K562 treated with DMSO at 1 percent for 24 hours (cell line): ENCODE results near the gene IER3. TPM values are rescaled to one million over a fixed set of nuclear protein-coding genes. Genes with fewer than 3 reads are reported as not detected.

Source experiments
- total RNA-seq: library from RNA; unstranded; fragments of 300-600 nt; gene quantifications from 2 replicates; pipeline ENCODE4 v1.2.3, GENCODE V29; 2022; ENCODE audit warnings: low read depth; ENCODE audit not compliant: insufficient read depth

The IER3 gene, protein sequence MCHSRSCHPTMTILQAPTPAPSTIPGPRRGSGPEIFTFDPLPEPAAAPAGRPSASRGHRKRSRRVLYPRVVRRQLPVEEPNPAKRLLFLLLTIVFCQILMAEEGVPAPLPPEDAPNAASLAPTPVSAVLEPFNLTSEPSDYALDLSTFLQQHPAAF
- total RNA-seq, result 187 and 201 TPM in 2 replicates

DNA sequence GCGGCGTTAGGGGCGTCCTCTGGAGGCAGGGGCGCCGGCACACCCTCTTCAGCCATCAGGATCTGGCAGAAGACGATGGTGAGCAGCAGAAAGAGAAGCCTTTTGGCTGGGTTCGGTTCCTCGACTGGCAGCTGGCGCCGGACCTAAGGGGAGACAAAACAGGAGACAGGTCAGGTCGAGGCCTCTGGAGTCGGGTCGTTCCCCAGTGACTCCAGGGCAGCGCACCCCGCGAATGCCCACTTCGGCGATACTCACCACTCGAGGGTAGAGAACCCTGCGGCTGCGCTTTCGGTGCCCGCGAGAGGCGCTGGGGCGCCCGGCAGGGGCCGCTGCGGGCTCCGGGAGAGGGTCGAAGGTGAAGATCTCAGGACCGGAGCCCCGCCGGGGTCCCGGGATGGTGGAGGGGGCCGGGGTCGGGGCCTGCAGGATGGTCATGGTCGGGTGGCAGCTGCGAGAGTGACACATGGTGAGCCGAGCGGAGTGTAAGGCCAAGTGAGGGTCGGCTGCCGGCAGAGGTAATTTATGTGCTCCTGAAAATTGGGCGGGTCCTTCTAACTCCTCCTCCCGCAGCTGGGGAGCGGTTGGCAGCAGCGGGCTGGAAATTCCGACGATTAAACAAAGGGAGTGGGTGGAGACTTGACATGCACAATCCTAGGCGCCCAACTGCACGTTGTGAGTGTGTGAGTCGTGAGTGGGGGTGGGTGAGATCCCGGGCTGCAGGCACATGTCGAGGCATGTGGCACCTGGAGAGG lies at the start of gene IER3:
TSS of gene IER3 (minus strand) at position 494 of the 752 bp plus-strand sequence. CDS start at position 465, 29 bp downstream.

GRCh38 chr6:30742316-30743098 lies 1.8 kb downstream of the IER3 start, which contains the start of gene FLOT1:
Gene FLOT1, minus strand, starts transcription at chr6:30742687. Its CDS starts 498 bp downstream, at chr6:30742189.

GRCh38 chr6:30719791-30720737 lies 24.3 kb downstream of the IER3 start, which contains the start of gene TUBB:
Gene TUBB, plus strand, starts transcription at chr6:30720352. Its CDS starts 155 bp downstream, at chr6:30720507.

GRCh38 chr6:30717129-30717844 lies 27.1 kb downstream of the IER3 start, which contains the start of gene MDC1:
Gene MDC1, minus strand, starts transcription at chr6:30717281. Its CDS starts 2,106 bp downstream, at chr6:30715175.

Other genes with a start within 250 kb of the IER3 start
- gene GNL1, start 188.1 kb downstream of the IER3 start, total RNA-seq, result 76.2 and 79.9 TPM in 2 replicates
- 14.6 and 16.6 TPM in 2 replicates for gene PRR3, start 187.3 kb downstream of the IER3 start, total RNA-seq
- 119 and 123 TPM in 2 replicates for gene ABCF1, start 173.1 kb downstream of the IER3 start, total RNA-seq
- 26.3 and 30.3 TPM in 2 replicates for gene PPP1R10, start 127.3 kb downstream of the IER3 start, total RNA-seq
- 89.5 and 94.7 TPM in 2 replicates for gene MRPS18B, start 126.7 kb downstream of the IER3 start, total RNA-seq
- 1.4 and 2.2 TPM in 2 replicates for gene ATAT1, start 117.7 kb downstream of the IER3 start, total RNA-seq
- 37.5 and 39.4 TPM in 2 replicates for gene C6orf136, start 97.4 kb downstream of the IER3 start, total RNA-seq
- 65.7 and 68.2 TPM in 2 replicates for gene DHX16, start 71.5 kb downstream of the IER3 start, total RNA-seq
- 145 and 155 TPM in 2 replicates for gene PPP1R18, start 57.9 kb downstream of the IER3 start, total RNA-seq
- gene NRM, start 53.6 kb downstream of the IER3 start, total RNA-seq, result 30.7 and 32.7 TPM in 2 replicates
- 64.8 and 67.6 TPM in 2 replicates for gene MDC1, start 27.3 kb downstream of the IER3 start, total RNA-seq
- gene TUBB, start 24.2 kb downstream of the IER3 start, total RNA-seq, result 1,630 and 1,662 TPM in 2 replicates
- gene FLOT1, start 1.9 kb downstream of the IER3 start, total RNA-seq, result 309 and 334 TPM in 2 replicates
- gene DDR1, start 140.0 kb upstream of the IER3 start, total RNA-seq, result 79.0 and 87.6 TPM in 2 replicates
- 43.0 and 44.3 TPM in 2 replicates for gene GTF2H4, start 163.7 kb upstream of the IER3 start, total RNA-seq
- 59.2 and 63.7 TPM in 2 replicates for gene VARS2, start 169.7 kb upstream of the IER3 start, total RNA-seq
- not detected in 2 replicates for gene SFTA2, start 187.6 kb upstream of the IER3 start, total RNA-seq
- 0.05 TPM in 1 of 2 replicates, not detected in the other for gene MUCL3, start 196.4 kb upstream of the IER3 start, total RNA-seq
- gene MUC21, start 239.2 kb upstream of the IER3 start, total RNA-seq, result not detected in 2 replicates